MM.1S (cell line): ENCODE results near the gene TMTC1.

Source experiments
- DNase-seq: peaks from one replicate; pipeline ENCODE4 v3.0.0-alpha.2; 2015
- H2AFZ ChIP-seq: fragments of 300-600 bp; sonication (generic); 2 replicates; pipeline ENCODE4 v1.6.0; 2016; ENCODE audit warnings: antibody characterized with exemption, low read length
- H3F3A ChIP-seq: fragments of 300-600 bp; sonication (generic); 2 replicates; pipeline ENCODE4 v1.6.1; 2016; ENCODE audit warnings: mild to moderate bottlenecking, antibody characterized with exemption, low read length, moderate library complexity, mixed read lengths; ENCODE audit not compliant: insufficient read depth
- H3K27ac ChIP-seq: fragments of 300-600 bp; sonication (generic); 2 replicates; pipeline ENCODE4 v1.5.1; 2016; ENCODE audit warnings: mild to moderate bottlenecking, low read length
- H3K27me3 ChIP-seq: fragments of 300-600 bp; sonication (generic); replicated peaks from 2 replicates; pipeline ENCODE4 v1.6.0; 2016; ENCODE audit warnings: low read length; ENCODE audit not compliant: insufficient read depth
- H3K36me3 ChIP-seq: fragments of 300-600 bp; sonication (generic); replicated peaks from 2 replicates; pipeline ENCODE4 v1.6.1; 2016; ENCODE audit warnings: mild to moderate bottlenecking, low read length, mixed read lengths; ENCODE audit not compliant: insufficient read depth
- H3K4me1 ChIP-seq: fragments of 300-600 bp; sonication (generic); 2 replicates; pipeline ENCODE4 v1.6.1; 2016; ENCODE audit warnings: low read length, mixed read lengths
- H3K4me2 ChIP-seq: fragments of 300-600 bp; sonication (generic); 2 replicates; pipeline ENCODE4 v1.6.0; 2016; ENCODE audit warnings: low read depth, low read length
- H3K4me3 ChIP-seq: fragments of 300-600 bp; sonication (generic); 2 replicates; pipeline ENCODE4 v1.5.1; 2016; ENCODE audit warnings: low read length, mixed read lengths
- H3K79me2 ChIP-seq: fragments of 300-600 bp; sonication (generic); 2 replicates; pipeline ENCODE4 v1.6.1; 2016; ENCODE audit warnings: mixed run types, low read length, mixed read lengths
- H3K9ac ChIP-seq: fragments of 300-600 bp; sonication (generic); 2 replicates; pipeline ENCODE4 v1.6.1; 2016; ENCODE audit warnings: low read length, mixed read lengths
- H3K9me2 ChIP-seq: fragments of 300-600 bp; sonication (generic); replicated peaks from 2 replicates; pipeline ENCODE4 v1.6.1; 2016; ENCODE audit warnings: mild to moderate bottlenecking, low read length, mixed read lengths; ENCODE audit not compliant: insufficient read depth
- H3K9me3 ChIP-seq: fragments of 300-600 bp; sonication (generic); replicated peaks from 2 replicates; pipeline ENCODE4 v1.6.1; 2016; ENCODE audit warnings: mild to moderate bottlenecking, low read length, mixed read lengths; ENCODE audit not compliant: insufficient read depth
- H4K20me1 ChIP-seq: fragments of 300-600 bp; sonication (generic); 2 replicates; pipeline ENCODE4 v1.6.1; 2016; ENCODE audit warnings: mild to moderate bottlenecking, low read length, moderate library complexity, mixed read lengths; ENCODE audit not compliant: insufficient read depth
- CTCF ChIP-seq: fragments of 300-600 bp; sonication (generic); IDR thresholded peaks from 2 replicates; pipeline ENCODE4 v1.5.1; 2016; ENCODE audit warnings: antibody characterized with exemption, low read length, mixed read lengths
- EZH2 ChIP-seq: fragments of 300-600 bp; sonication (generic); optimal IDR thresholded peaks from 2 replicates; pipeline ENCODE3; 2017; ENCODE audit warnings: low read depth, mild to moderate bottlenecking, antibody characterized with exemption, low read length, mixed read lengths
- EZH2phosphoT487 ChIP-seq: fragments of 300-600 bp; sonication (generic); IDR thresholded peaks from 2 replicates; pipeline ENCODE4 v1.6.1; 2018; ENCODE audit warnings: antibody characterized with exemption, low read length

TMTC1 gene

DNA sequence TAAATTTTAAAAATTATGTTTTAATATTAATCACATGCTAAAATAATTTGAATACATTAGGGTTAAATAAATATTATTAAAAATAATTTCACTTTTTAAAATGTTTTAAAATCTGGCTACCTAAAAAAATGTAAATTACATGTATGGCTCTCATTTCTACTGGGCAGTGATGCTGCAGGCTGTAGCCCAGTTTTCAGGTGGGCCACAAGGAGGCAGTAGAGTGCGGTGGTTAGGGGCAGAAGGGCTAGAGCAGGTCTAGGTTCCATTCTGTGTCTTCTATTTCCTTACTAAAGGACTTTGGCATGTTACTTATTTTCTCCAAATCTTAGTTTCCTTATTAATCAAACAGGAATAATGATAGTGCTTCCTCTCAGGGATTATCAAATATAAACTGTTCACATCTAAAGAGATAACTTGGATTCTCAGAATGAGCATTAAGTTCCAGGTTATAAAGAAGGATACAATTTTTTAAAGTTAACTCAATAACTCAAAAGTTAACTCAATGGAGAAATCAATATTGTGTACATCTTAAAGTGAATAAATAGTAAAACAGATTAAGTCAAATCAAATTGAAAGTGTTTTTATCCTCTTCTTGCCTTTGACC lies 231.3 kb downstream of the TMTC1 start:
- H3K4me3 ChIP-seq: no peak overlapping the region
- no peak overlapping the region for H3K27ac ChIP-seq
- H4K20me1 ChIP-seq: no peaks in the 10 kb centered on the region
- no peaks in the 10 kb centered on the region for H3K4me1 ChIP-seq
- no peaks in the 10 kb centered on the region for H3K9me2 ChIP-seq
- H3K79me2 ChIP-seq: no peaks in the 10 kb centered on the region
- H2AFZ ChIP-seq: no peak overlapping the region
- no peak overlapping the region for H3K4me2 ChIP-seq
- no peaks in the 10 kb centered on the region for H3K9me3 ChIP-seq
- no peaks in the 10 kb centered on the region for H3K36me3 ChIP-seq
- TF ChIP-seq CTCF: peak; percentile 82
- no peak for TF ChIP-seq EZH2phosphoT487
- no peak for TF ChIP-seq EZH2
- DNase-seq: peak; percentile 59
- H3K27me3 ChIP-seq: no peaks in the 10 kb centered on the region
- no peaks in the 10 kb centered on the region for H3F3A ChIP-seq
- no peak overlapping the region for H3K9ac ChIP-seq

DNA sequence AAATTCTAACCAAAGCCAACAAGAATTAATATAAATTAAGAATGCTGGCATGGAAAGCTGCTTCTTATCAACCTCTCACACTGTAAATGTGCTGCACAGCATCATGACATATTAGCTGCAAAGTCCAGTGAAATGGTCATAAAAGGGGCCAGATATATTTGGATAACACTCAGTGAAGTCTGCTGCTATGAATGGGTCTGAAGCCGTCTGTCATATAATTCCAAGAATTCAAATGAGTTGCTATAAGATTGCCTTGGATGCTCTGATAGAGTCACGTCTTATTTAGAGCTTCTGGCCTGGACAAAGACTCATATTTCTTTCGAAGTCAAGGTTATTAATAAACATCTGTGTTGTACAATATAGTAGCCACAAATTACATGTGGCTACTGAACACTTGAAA lies 231.9 kb downstream of the TMTC1 start:
- no peaks in the 10 kb centered on the region for H3K9me2 ChIP-seq
- no peaks in the 10 kb centered on the region for H4K20me1 ChIP-seq
- no peak overlapping the region for H3K27ac ChIP-seq
- TF ChIP-seq EZH2: no peak
- no peaks in the 10 kb centered on the region for H3K9me3 ChIP-seq
- no peaks in the 10 kb centered on the region for H3K79me2 ChIP-seq
- H2AFZ ChIP-seq: no peak overlapping the region
- no peaks in the 10 kb centered on the region for H3F3A ChIP-seq
- H3K27me3 ChIP-seq: no peaks in the 10 kb centered on the region
- no peaks in the 10 kb centered on the region for H3K36me3 ChIP-seq
- H3K9ac ChIP-seq: no peak overlapping the region
- no peak overlapping the region for H3K4me3 ChIP-seq
- no peak overlapping the region for H3K4me2 ChIP-seq
- H3K4me1 ChIP-seq: no peaks in the 10 kb centered on the region
- no peak for DNase-seq

GRCh38 chr12:29547864-29548263 lies 235.9 kb downstream of the TMTC1 start:
- TF ChIP-seq EZH2phosphoT487: no peak
- no peak for TF ChIP-seq CTCF
- no peak for TF ChIP-seq EZH2

GRCh38 chr12:29547151-29547632 lies 236.6 kb downstream of the TMTC1 start:
- Histone ChIP-seq H3K4me1 (peaks cover 17% of the 10 kb centered on the region), H3K4me3 (no peak overlapping the region), H3F3A (peaks cover 13% of the 10 kb centered on the region), H3K9me2 (no peaks in the 10 kb centered on the region), H3K9ac (no peak overlapping the region), H3K4me2 (no peak overlapping the region), H3K9me3 (no peaks in the 10 kb centered on the region), H4K20me1 (no peaks in the 10 kb centered on the region), H3K27ac (no peak overlapping the region), H3K27me3 (no peaks in the 10 kb centered on the region), H3K36me3 (no peaks in the 10 kb centered on the region), H2AFZ (no peak overlapping the region), H3K79me2 (no peaks in the 10 kb centered on the region)
- no peak for DNase-seq
- TF ChIP-seq CTCF (no peak), EZH2 (no peak), EZH2phosphoT487 (no peak)

More at GRCh38 chr12:29547864-29548263, 235.9 kb downstream of the TMTC1 start:
- peaks cover 13% of the 10 kb centered on the region for H3F3A ChIP-seq
- no peaks in the 10 kb centered on the region for H3K79me2 ChIP-seq
- H3K9me2 ChIP-seq: no peaks in the 10 kb centered on the region
- H3K4me2 ChIP-seq: no peak overlapping the region
- no peaks in the 10 kb centered on the region for H3K9me3 ChIP-seq
- peaks cover 17% of the 10 kb centered on the region for H3K4me1 ChIP-seq
- H3K9ac ChIP-seq: no peak overlapping the region
- no peak overlapping the region for H2AFZ ChIP-seq
- no peak overlapping the region for H3K4me3 ChIP-seq
- no peak overlapping the region for H3K27ac ChIP-seq
- no peaks in the 10 kb centered on the region for H3K36me3 ChIP-seq
- no peak for DNase-seq
- H4K20me1 ChIP-seq: no peaks in the 10 kb centered on the region
- H3K27me3 ChIP-seq: no peaks in the 10 kb centered on the region
